ENCODE measurements around the gene KAZN.

- TF ChIP-seq CTCF (IDR thresholded peaks at IDR 0.05; ENCODE audit: low read depth, low read length, poor library complexity, severe bottlenecking) (no peak), EZH2phosphoT487 (IDR thresholded peaks at IDR 0.05; ENCODE audit: borderline replicate concordance, low read length) (no peak)
These were observed 495.6 kb downstream of the KAZN start for GRCh38 chr1:15094056-15094455.
